ENCODE measurements around the gene FGR. TPM values are rescaled to one million over a fixed set of nuclear protein-coding genes. Genes with fewer than 3 reads are reported as not detected.

FGR gene
- total and polyA plus RNA-seq, 2 of the 13 experiments (the other 11 are each of a cell fraction or from before 2014, with no cell fraction given) = not detected

- TF ChIP-seq SCMH1 (CRISPR knock-in tag; IDR thresholded peaks at IDR 0.05; ENCODE audit: borderline replicate concordance) = no peak
- peak; percentile 94 for TF ChIP-seq ZNF331 (CRISPR knock-in tag; IDR thresholded peaks at IDR 0.05)
- TF ChIP-seq MEIS2 (CRISPR knock-in tag; IDR thresholded peaks at IDR 0.05) = peak; percentile 80; the same call in 1 of the 2 replicates
- 0 out of 2 replicates have a peak, but pooled peaks have one; percentile 26 for TF ChIP-seq ZNF572 (CRISPR knock-in tag; IDR thresholded peaks at IDR 0.05)
- TF ChIP-seq ZNF367 (CRISPR knock-in tag; IDR thresholded peaks at IDR 0.05; ENCODE audit: borderline replicate concordance) = no peak
- peak; percentile 42; the same call in 1 of the 2 replicates for TF ChIP-seq ZNF280D (CRISPR knock-in tag; IDR thresholded peaks at IDR 0.05)
- no peak for TF ChIP-seq ATM (IDR thresholded peaks at IDR 0.05; ENCODE audit: borderline replicate concordance)
- no peak for TF ChIP-seq CENPT (CRISPR knock-in tag; IDR thresholded peaks at IDR 0.05; ENCODE audit: low read depth)
- TF ChIP-seq KLF11 (CRISPR knock-in tag; IDR thresholded peaks at IDR 0.05) = no peak
- no peak for TF ChIP-seq ZNF562 (CRISPR knock-in tag; IDR thresholded peaks at IDR 0.05; ENCODE audit: borderline replicate concordance)
- TF ChIP-seq HOXA3 (CRISPR knock-in tag; IDR thresholded peaks at IDR 0.05) = peak; percentile 85
- 0 out of 2 replicates have a peak, but pooled peaks have one; percentile 15 for TF ChIP-seq ZNF510 (CRISPR knock-in tag; IDR thresholded peaks at IDR 0.05; ENCODE audit: low read depth)
- TF ChIP-seq KDM1A (CRISPR knock-in tag; IDR thresholded peaks at IDR 0.05) = peak; percentile 82
- TF ChIP-seq SKI (IDR thresholded peaks at IDR 0.05; ENCODE audit: partially characterized antibody) = peak; percentile 79
- no peak for TF ChIP-seq FOXP1 (IDR thresholded peaks at IDR 0.05)
- peak; percentile 87 for TF ChIP-seq FOXP1 (CRISPR knock-in tag; IDR thresholded peaks at IDR 0.05)
- no peak; the same call in 1 of the 2 replicates for TF ChIP-seq SIN3A (IDR thresholded peaks at IDR 0.05; ENCODE audit: borderline replicate concordance, low read depth, low read length)
- TF ChIP-seq RXRA (CRISPR knock-in tag; IDR thresholded peaks at IDR 0.05) = peak; percentile 97
- peak; percentile 51; the same call in 1 of the 2 replicates for TF ChIP-seq ZNF275 (CRISPR knock-in tag; IDR thresholded peaks at IDR 0.05; ENCODE audit: borderline replicate concordance)
- TF ChIP-seq KDM5B (CRISPR knock-in tag; IDR thresholded peaks at IDR 0.05; ENCODE audit: borderline replicate concordance) = peak; percentile 74; the same call in 1 of the 2 replicates
- TF ChIP-seq GATA4 (IDR thresholded peaks at IDR 0.05; ENCODE audit: borderline replicate concordance, low read depth) = peak; percentile 44; the same call in 1 of the 2 replicates
- TF ChIP-seq ZNF3 (CRISPR knock-in tag; IDR thresholded peaks at IDR 0.05) = 0 out of 2 replicates have a peak, but pooled peaks have one; percentile 10
- no peak for TF ChIP-seq ZNF10 (CRISPR knock-in tag; IDR thresholded peaks at IDR 0.05; ENCODE audit: borderline replicate concordance, low read depth)
- no peak for TF ChIP-seq NAIF1 (CRISPR knock-in tag; IDR thresholded peaks at IDR 0.05; ENCODE audit: borderline replicate concordance)
- TF ChIP-seq RAD21 (CRISPR knock-in tag; IDR thresholded peaks at IDR 0.05) = no peak
- no peak for TF ChIP-seq LCORL (IDR thresholded peaks at IDR 0.05)
- peak; percentile 96 for TF ChIP-seq LCORL (CRISPR knock-in tag; IDR thresholded peaks at IDR 0.05)
- TF ChIP-seq TARDBP (CRISPR knock-in tag; IDR thresholded peaks at IDR 0.05) = peak; percentile 99
- no peak; the same call in 1 of the 2 replicates for TF ChIP-seq FOSL1 (CRISPR knock-in tag; IDR thresholded peaks at IDR 0.05; ENCODE audit: borderline replicate concordance)
- peak; percentile 94 for TF ChIP-seq U2AF1 (optimal IDR thresholded peaks at IDR 0.05; ENCODE audit: low read depth, low read length)
These were observed 27.7 kb downstream of the FGR start (continued) for GRCh38 chr1:27607239-27607804.
